NCI-H2029 treated with DMSO at 0.1 percent for 48 hours (cell line): ENCODE results near the gene SEMA3D.

ENCODE experiments used
- DNase-seq: peaks from one replicate; lab custom pipeline; 2025; lab: John Stamatoyannopoulos, UW

Gene SEMA3D

DNA sequence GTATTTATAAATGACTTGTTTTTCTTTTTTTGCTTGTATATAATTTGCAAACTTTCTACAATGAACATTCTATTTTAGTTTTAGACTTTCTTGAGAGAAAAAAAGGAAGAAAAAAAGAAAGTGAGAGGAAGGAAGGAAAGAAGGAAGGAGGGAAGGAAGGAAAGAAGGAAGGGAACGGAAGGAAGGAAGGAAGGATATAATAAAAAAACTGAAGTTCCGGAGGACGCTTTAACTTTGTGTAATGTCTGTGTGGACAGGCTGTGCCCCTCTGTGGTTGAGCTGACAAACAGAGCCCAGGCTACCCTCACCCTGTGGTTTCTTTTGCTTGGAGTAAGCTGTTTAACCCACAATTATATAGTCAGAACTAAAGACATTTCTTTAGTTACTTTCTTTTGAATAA lies 108.7 kb downstream of the SEMA3D start:
- DNase-seq, result no peak

DNA sequence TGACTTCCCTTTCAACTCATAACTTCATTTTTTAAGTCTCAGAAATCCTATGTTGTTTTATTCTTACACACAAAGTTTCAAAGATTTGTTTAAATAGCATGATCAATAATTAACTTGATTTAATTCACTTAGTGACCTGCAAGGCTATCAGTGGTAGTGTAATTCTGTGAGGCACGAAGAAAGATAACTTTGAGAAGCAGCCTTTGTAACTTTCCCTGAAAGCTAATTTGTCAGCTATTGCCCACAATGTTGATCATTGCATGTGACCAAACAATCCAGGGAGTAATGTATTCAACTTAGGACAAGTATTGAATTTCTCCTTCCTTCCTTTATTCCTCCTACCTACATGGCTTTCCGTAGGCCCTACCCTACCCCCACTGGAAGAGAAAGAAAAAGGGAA lies 111.0 kb downstream of the SEMA3D start:
- no peak for DNase-seq

DNA sequence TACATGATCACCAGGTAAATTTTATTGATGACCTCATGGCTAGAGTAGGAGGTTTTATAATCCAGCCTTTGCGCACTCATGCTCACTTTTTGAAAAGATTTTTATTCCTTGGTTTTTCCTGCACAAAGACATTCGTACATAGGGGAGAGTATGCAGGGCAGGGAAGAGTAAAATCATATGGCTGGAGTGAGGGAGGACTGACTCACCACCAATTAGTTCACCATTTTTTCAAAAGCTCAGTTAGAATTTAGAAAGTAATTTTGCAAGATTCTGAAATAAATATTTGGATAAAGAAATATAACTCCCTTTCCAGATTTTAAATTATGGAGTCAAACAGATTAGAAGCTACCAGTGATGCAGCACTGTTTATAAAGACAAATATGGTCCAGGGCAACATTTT lies 111.9 kb downstream of the SEMA3D start:
- no peak for DNase-seq

- DNase-seq, result no peak
These were observed 112.8 kb downstream of the SEMA3D start for GRCh38 chr7:85074016-85074415.

DNA sequence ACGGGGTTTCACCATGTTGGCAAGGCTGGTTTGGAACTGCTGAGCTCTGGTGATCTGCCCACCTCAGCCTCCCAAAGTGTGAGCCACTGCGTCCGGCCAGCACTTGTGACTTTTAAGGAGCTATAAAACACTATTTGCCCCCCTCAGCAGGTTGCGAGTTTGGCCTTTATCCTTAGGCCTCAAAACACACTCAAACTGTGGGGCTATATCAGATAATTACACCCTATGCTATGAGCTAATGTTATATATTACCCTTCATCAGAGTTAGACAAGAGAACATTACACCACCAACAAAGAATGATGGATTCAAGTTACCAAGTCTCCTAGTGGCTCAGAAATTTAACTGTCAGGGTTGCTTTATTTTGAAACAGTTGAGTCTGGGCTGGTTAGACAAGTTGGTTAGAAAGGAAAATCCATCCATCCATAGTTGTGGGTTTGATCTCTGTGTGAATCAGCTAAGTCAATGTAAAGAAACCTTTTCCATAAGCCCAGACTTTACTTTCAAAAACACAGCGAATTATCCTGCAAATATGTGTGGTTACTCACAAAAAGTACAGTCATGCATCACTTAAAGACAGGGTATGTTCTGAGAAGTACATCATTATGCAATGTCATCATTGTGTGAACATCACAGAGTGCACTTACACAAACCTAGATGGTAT lies 115.8 kb downstream of the SEMA3D start:
- DNase-seq, result no peak

DNA sequence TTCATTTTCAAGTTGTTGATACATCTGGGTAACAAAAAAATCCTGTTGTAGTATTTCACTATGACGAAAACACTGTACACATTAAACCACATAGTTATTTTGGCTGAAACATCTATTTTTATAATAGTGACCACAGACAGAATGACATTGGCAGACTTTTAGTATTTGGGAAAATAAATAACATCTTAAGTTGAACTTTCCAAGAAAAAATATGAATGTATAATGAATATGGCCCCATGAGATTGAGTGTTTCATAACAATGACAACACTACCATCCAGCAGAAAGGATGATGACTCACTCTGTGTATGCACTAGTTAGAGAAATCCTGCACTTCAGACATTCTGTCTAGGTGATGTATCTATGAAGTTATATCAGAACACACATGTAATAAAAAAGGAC lies 118.1 kb downstream of the SEMA3D start:
- DNase-seq, result no peak

GRCh38 chr7:85067371-85067770 lies 119.5 kb downstream of the SEMA3D start:
- no peak for DNase-seq

DNA sequence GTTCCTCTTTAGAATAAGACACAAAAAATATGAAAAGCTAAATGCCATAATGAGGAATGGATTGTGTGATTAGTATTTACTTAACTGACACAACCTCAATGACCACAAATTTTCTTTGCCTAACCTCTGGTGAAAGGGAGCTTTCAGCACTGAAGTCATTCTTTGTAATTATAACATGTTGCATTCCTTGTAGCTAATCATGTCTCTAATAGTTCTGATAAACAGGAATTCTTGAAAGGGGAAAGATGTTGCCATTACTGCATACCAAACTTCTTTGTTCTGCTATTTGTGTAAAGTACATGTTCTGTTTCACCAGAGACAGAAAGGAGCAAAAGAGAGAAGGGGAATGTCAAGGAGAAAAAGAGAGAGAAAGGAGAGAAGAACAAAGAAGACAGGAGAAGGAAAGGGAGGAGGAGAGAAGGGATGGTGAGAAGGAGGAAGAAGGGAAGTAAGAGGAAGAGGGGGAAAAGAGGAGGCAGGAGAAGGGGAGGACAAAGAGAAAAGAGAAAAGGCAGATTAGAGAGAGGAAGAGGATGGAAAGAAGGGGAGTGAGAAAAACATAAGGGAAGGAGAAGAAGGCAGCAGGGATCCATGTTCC lies 120.9 kb downstream of the SEMA3D start:
- DNase-seq, result no peak

GRCh38 chr7:85065306-85065705 lies 121.5 kb downstream of the SEMA3D start:
- no peak for DNase-seq

GRCh38 chr7:85062651-85063050 lies 124.2 kb downstream of the SEMA3D start:
- no peak for DNase-seq

GRCh38 chr7:85061456-85061855 lies 125.4 kb downstream of the SEMA3D start:
- no peak for DNase-seq

DNA sequence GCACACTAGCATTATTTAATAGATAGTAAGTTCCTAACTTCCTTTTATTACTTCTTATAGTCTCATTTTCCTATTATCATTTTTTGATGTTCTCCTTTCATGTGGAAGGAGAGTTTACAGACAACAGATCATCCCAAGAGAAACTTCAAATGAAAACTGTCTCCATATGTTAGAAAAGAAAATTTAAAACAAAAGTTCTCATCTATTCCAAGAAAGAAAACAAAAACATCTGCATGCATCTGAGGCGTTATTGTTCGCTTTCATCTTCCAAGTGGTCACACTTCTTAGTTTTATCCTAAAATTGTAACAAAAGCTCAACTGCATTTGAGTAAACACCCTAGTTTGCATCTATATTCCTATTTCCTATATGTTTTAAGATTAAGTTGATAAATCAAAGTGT lies 126.2 kb downstream of the SEMA3D start:
- DNase-seq, result no peak

- DNase-seq, result no peak
These were observed 130.9 kb downstream of the SEMA3D start for GRCh38 chr7:85055906-85056305.

DNA sequence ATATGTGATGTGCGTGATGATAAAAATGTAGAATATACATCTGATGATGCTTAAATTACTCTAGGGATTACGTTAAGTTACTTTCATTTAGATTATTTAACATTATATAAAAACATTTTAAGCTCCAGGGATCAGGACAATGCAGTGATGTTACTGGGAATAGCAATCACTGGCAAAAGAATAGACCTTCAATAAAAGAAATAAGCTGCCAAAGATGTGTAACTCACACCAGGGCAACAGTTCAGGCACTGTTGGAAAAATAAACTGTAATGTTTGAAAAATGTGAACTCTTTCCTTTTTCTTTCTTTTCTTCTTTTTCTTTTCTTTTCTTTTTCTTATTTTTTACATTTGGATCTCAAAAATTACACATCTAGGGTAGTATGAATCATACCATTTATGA lies 131.7 kb downstream of the SEMA3D start:
- DNase-seq, result no peak

DNA sequence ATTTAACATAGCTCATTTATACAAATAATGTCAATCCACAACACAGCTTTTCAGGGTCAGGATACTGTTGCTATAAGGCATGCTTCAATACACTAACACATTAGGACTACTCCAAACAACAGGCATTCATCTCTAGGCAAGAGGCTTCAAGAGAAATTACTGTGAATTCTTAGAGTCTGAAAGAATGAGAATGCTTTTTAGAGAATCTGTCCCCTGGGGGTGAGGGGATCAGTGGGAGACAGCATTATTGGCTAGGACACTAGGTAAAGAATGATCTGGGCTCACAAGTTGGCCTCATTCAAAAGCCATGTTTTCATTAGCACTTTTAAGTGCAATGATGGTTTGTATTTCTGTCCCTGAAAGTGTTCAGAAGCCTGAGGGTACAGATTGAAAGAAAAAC lies 132.6 kb downstream of the SEMA3D start:
- no peak for DNase-seq

DNA sequence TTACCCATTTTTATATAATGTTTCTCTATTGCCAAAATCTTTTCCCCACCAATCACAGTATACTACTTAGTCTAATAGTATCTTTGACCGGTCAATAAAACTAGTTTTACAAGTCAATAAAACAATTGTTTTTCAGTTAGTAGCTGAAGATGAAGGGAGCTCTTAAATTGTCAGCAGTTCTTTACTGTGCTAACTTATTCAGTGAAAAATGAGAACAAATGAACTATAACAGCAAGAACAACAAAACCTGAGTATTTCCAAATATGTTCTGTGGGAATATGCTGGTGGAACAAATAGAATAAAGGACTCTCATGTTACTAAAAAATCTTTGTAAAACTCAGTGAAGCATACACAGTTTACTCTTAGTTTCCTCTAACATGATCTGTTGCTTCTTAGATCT lies 134.0 kb downstream of the SEMA3D start:
- no peak for DNase-seq

GRCh38 chr7:85052056-85052737 lies 134.7 kb downstream of the SEMA3D start:
- no peak for DNase-seq

- no peak for DNase-seq
These were observed 140.3 kb downstream of the SEMA3D start for GRCh38 chr7:85046534-85046933.

DNA sequence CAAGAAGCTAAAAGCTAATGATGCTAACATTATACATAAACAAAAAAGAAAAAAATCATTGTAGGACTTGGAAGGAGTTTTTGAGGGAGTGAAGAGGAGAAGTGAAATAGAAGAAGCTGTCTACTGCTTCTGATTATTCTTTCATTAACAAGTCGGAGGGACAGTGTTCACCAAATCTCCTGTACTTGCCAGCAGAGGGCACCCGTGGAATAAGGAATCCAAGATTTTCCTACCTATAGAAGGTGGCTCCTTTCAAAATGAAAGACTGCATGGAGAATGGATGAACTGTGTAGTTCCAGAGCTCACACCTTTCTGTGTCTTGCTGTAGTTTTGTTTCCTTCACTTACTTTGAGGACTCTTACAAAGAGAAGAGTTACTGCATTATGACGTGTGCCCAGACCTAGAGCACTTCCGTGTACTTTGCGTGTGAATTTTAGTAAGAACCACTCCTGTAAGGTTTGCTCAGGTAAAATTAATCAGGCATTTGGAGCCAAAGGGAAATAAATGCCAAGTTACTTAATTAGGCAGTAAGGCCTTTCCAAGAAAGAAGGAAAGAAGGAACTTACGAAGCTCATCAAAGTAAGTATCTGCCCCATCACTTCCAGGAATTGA lies 145.1 kb downstream of the SEMA3D start:
- no peak for DNase-seq

GRCh38 chr7:85039196-85039923 lies 147.5 kb downstream of the SEMA3D start:
- no peak for DNase-seq

GRCh38 chr7:85038466-85038865 lies 148.4 kb downstream of the SEMA3D start:
- no peak for DNase-seq

- DNase-seq, result no peak
These were observed 153.6 kb downstream of the SEMA3D start for GRCh38 chr7:85033263-85033662.

- no peak for DNase-seq
These were observed 155.4 kb downstream of the SEMA3D start for GRCh38 chr7:85031475-85031874.
